Memory B cell (primary cell): Measurements from ENCODE around the gene USP35.

ENCODE experiments used
- ATAC-seq: fragments of 150-1000 bp; cut with Tn5 transposase; 2 replicates; pipeline ENCODE4 v1.10.0; 2021; ENCODE audit warnings: low read depth, mild to moderate bottlenecking, moderate library complexity
- DNase-seq, 2 donors: peaks; one replicate each; pipeline ENCODE4 v3.0.0; 2022; ENCODE audit warnings: low spot score in 2 of 2
- H3K27ac Mint-ChIP-seq: one replicate; pipeline ENCODE4 v1.8.0; 2022; ENCODE audit warnings: mild to moderate bottlenecking, moderate library complexity, mixed read lengths
- H3K27me3 Mint-ChIP-seq: one replicate; pipeline ENCODE4 v1.8.0; 2022; ENCODE audit warnings: mixed read lengths
- H3K36me3 Mint-ChIP-seq: one replicate; pipeline ENCODE4 v1.8.0; 2022; ENCODE audit warnings: mild to moderate bottlenecking, mixed read lengths
- H3K4me1 Mint-ChIP-seq: one replicate; pipeline ENCODE4 v1.8.0; 2022; ENCODE audit warnings: mixed read lengths
- H3K4me3 Mint-ChIP-seq: one replicate; pipeline ENCODE4 v1.8.0; 2022; ENCODE audit warnings: mild to moderate bottlenecking, moderate library complexity, mixed read lengths
- H3K9me3 Mint-ChIP-seq: one replicate; pipeline ENCODE4 v1.8.0; 2022; ENCODE audit warnings: mixed read lengths

Gene USP35

DNA sequence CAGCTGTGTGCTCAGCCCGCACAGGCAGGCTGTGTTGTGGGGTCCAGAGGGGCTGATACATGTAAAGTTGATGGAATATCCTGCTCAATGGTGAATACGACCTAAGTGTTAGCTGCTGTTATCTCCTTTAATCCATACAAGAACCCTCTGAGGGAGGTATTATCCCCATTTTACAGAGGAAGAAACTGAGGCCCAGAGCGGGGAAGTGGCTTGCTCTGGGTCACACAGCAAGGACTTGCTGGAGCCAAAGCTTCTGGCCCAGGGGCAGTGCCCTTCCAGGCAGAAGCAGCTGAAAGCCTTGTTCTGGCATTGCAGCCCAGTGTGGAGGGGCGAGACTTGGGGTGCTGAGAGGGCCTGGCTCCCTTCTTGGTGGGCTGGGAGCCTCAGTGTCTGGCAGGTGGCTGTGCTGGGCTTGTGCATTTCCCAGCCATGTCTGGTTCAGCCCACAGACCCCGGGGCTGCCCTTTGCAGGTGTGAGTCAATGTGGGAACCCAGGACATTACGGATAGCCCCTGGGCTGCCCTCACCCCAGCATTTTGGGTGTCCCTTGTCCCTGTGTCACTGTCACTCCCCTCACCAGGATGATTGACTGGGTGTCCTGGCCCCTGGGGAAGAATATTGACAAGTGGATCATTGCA is 10.4 kb downstream of the USP35 start:
- peaks cover 12% of the 10 kb centered on the region for H3K36me3 Mint-ChIP-seq
- H3K27ac Mint-ChIP-seq = no peak overlapping the region
- no peaks in the 10 kb centered on the region for H3K9me3 Mint-ChIP-seq
- peaks cover 19% of the 10 kb centered on the region for H3K4me1 Mint-ChIP-seq
- peaks cover 3% of the 10 kb centered on the region for H3K27me3 Mint-ChIP-seq
- no peak overlapping the region for H3K4me3 Mint-ChIP-seq
- no peak for DNase-seq
- ATAC-seq = no peak

- peaks cover 16% of the 10 kb centered on the region for H3K4me1 Mint-ChIP-seq
- H3K27ac Mint-ChIP-seq = no peak overlapping the region
- no peaks in the 10 kb centered on the region for H3K9me3 Mint-ChIP-seq
- no peak overlapping the region for H3K4me3 Mint-ChIP-seq
- H3K36me3 Mint-ChIP-seq = peaks cover 9% of the 10 kb centered on the region
- H3K27me3 Mint-ChIP-seq = peaks cover under 1% of the 10 kb centered on the region
- DNase-seq (no peak), ATAC-seq (no peak)
Measured at GRCh38 chr11:78199653-78200015, 10.9 kb downstream of the USP35 start.

GRCh38 chr11:78200061-78200460 is 11.3 kb downstream of the USP35 start:
- DNase-seq (no peak), ATAC-seq (no peak)
- Mint-ChIP-seq H3K27me3 (no peaks in the 10 kb centered on the region), H3K27ac (no peak overlapping the region), H3K9me3 (no peaks in the 10 kb centered on the region), H3K4me3 (no peak overlapping the region), H3K36me3 (peaks cover 7% of the 10 kb centered on the region), H3K4me1 (peaks cover 13% of the 10 kb centered on the region)

DNA sequence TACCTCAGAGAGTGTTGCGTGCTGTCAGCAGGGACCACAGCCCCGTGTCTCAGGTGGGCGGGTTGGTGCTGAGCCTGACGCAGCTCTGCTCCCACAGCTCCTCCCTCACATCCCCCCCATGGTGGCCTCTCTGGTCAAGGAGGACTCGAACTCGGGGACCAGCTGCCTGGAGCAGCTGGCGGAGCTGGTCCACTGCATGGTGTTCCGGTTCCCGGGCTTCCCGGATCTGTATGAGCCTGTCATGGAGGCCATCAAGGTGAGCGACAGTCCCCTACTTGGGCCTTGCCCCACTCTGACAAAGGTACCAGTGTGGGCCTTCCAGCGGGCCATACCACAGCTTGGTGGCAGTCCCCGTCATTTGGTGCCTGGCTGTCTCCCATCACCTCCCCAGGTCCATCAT is 11.8 kb downstream of the USP35 start:
- Mint-ChIP-seq H3K27ac (no peak overlapping the region), H3K9me3 (no peaks in the 10 kb centered on the region), H3K4me1 (peaks cover 13% of the 10 kb centered on the region), H3K4me3 (no peak overlapping the region), H3K27me3 (no peaks in the 10 kb centered on the region), H3K36me3 (peaks cover 7% of the 10 kb centered on the region)
- DNase-seq = no peak
- no peak for ATAC-seq

- Mint-ChIP-seq H3K9me3 (no peaks in the 10 kb centered on the region), H3K4me3 (no peak overlapping the region), H3K4me1 (peaks cover 13% of the 10 kb centered on the region), H3K27me3 (no peaks in the 10 kb centered on the region), H3K36me3 (peaks cover 8% of the 10 kb centered on the region), H3K27ac (no peak overlapping the region)
- DNase-seq (no peak), ATAC-seq (no peak)
Measured at GRCh38 chr11:78201096-78201818, 12.5 kb downstream of the USP35 start.

GRCh38 chr11:78202733-78203167 is 14.0 kb downstream of the USP35 start:
- H3K4me3 Mint-ChIP-seq = no peak overlapping the region
- H3K4me1 Mint-ChIP-seq = peaks cover 13% of the 10 kb centered on the region
- no peaks in the 10 kb centered on the region for H3K9me3 Mint-ChIP-seq
- DNase-seq (no peak), ATAC-seq (peak; percentile 46)
- H3K27ac Mint-ChIP-seq = peak overlapping the region; percentile 5
- no peaks in the 10 kb centered on the region for H3K27me3 Mint-ChIP-seq
- H3K36me3 Mint-ChIP-seq = peaks cover 8% of the 10 kb centered on the region

DNA sequence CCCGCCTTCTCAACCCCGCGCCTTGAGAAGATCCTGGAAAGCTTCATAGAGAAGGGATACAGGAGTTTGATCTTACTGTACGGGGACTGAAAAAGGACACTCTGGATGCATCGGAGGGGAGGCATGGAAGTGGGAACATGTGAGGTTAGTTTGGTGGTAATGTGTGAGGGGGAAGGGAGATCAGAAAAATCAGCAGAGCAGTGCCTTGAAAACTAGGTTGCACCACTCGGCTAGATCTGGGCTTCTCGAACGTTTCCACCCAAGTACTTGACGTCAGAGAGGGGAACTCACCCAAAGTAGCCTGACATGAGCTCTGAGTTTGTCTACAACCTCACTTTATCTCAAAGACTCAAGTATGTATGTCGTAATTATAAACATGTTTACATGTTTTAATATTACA is 14.5 kb downstream of the USP35 start:
- DNase-seq (no peak), ATAC-seq (no peak)
- Mint-ChIP-seq H3K9me3 (no peaks in the 10 kb centered on the region), H3K4me1 (peaks cover 13% of the 10 kb centered on the region), H3K27me3 (no peaks in the 10 kb centered on the region), H3K36me3 (peaks cover 8% of the 10 kb centered on the region), H3K4me3 (no peak overlapping the region), H3K27ac (peak overlapping the region; percentile 5)

DNA sequence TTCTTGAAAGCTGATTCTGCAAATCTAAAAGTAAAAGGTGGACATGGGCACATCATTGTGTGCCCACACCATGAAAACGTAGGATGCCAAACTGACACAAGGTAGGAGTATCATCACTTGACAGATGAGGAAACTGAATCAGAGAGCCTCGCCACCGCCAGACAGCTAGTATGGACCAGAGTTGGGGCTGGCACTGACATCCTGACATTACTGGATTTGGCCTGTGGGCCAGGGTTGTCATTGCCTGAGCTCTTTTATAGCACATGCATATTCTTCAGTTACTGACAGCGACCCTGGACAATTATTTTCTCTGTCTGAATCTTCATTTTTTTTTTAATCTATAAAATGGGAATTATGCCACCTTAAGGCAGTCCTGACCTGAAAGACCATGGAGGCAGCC is 16.5 kb downstream of the USP35 start:
- Mint-ChIP-seq H3K36me3 (peaks cover 5% of the 10 kb centered on the region), H3K27ac (no peak overlapping the region), H3K4me1 (peaks cover 13% of the 10 kb centered on the region), H3K4me3 (no peak overlapping the region), H3K9me3 (no peaks in the 10 kb centered on the region), H3K27me3 (no peaks in the 10 kb centered on the region)
- ATAC-seq (no peak), DNase-seq (no peak)

DNA sequence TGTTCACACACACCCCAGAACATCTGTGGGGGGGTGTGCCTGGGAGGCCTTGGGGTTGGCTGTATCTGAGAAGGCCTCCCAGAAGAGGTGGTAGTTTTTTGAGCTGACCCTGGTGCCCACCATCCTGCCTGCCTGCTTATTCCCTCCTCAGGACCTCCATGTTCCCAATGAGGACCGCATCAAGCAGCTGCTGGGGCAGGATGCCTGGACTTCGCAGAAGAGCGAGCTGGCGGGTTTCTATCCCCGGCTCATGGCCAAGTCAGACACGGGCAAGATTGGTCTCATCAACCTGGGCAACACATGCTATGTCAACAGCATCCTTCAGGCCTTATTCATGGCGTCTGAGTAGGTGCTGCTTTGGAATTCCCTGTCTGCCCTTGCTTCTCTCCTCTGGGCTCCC is 17.0 kb downstream of the USP35 start:
- Mint-ChIP-seq H3K36me3 (peaks cover 5% of the 10 kb centered on the region), H3K9me3 (no peaks in the 10 kb centered on the region), H3K27ac (no peak overlapping the region), H3K27me3 (no peaks in the 10 kb centered on the region), H3K4me1 (peaks cover 13% of the 10 kb centered on the region), H3K4me3 (no peak overlapping the region)
- DNase-seq = no peak
- ATAC-seq = no peak

DNA sequence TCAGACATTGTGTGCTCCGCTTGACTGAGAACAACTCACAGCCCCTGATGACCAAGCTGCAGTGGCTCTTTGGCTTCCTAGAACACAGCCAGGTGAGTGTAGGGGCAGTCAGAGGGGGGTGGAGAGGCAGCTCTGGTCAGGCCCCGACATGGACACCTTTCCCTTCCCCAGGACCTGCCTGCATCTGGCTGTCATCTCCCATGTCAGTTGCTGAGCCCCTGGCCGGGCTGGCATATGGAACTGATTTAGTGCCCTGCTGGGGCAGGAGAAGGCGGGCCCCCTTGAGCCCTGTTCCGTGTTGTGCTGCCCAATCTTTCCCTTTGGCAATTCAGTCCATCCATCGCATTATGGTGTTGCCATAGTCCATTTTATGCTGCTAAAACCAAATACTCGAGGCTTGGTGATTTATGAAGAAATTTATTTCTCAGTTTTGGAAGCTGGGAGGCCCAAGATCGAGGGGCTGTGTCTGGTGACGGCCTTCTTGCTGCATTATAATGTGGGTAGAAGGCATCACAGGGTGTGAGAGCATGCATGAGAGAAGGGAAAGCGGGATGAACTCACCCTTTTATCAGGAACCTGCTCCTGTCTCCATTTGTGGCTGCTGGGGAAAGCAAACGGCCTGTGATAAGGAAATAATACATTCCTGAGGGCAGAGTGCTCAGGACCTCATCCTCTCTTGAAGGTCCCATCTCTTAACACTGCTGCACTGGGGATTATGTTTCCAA is 19.0 kb downstream of the USP35 start:
- no peaks in the 10 kb centered on the region for H3K27me3 Mint-ChIP-seq
- H3K27ac Mint-ChIP-seq = no peak overlapping the region
- no peak overlapping the region for H3K4me3 Mint-ChIP-seq
- H3K9me3 Mint-ChIP-seq = no peaks in the 10 kb centered on the region
- H3K4me1 Mint-ChIP-seq = peaks cover 5% of the 10 kb centered on the region
- ATAC-seq = no peak
- peaks cover 2% of the 10 kb centered on the region for H3K36me3 Mint-ChIP-seq
- no peak for DNase-seq

DNA sequence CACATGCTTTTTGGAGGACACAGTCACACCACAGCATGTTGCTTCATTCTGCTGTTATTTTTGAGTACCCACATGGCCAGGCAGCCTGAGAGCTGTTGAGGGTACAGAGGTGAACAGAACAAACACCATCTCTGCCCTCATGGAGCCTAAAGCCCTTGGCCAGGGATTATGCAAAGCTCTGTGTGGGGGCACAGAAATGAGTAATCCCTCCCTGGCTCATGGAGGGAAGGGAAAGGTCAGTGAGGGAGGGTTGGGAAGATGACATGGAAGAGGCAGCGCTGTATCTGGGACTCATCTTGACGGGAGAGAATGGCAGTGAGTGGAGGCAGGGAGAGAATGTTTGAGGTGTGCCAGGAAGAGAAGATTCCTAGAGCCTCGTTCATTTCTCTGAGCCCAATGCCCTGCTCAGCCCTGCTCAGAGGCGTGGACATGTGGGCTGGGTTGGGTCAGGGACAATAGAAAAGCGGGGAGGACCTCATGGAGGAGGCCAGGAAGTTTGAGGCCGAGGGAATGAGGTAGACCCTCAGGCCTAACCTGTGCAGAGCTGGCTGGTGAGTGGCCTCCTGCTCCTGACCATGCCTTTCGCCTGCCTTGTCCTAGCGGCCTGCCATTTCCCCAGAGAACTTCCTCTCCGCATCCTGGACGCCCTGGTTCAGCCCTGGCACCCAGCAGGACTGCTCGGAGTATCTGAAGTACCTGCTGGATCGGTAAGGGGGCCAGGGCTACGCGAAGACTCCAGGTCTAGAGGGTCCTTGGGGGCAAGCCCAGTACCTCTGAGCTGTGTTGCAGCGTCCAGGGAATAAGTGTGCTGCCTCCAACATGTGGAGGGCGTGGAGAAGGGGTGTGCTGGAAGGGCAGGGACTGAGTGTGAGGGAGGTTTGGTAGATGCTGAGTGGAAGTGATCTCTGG is 19.8 kb downstream of the USP35 start:
- H3K27me3 Mint-ChIP-seq = no peaks in the 10 kb centered on the region
- H3K9me3 Mint-ChIP-seq = no peaks in the 10 kb centered on the region
- ATAC-seq = no peak
- DNase-seq = no peak
- no peak overlapping the region for H3K4me3 Mint-ChIP-seq
- H3K27ac Mint-ChIP-seq = no peak overlapping the region
- peaks cover 2% of the 10 kb centered on the region for H3K36me3 Mint-ChIP-seq
- no peaks in the 10 kb centered on the region for H3K4me1 Mint-ChIP-seq

DNA sequence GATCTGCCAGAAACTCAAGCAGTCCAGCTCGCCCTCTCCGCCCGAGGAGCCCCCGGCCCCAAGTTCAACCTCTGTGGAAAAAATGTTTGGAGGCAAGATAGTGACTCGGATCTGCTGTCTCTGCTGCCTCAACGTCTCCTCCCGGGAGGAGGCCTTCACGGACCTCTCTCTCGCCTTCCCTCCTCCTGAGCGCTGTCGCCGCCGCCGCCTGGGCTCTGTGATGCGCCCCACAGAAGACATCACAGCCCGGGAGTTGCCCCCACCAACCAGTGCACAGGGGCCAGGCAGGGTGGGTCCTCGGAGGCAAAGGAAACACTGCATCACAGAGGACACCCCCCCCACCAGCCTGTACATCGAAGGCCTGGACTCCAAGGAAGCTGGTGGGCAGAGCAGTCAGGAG is 20.8 kb downstream of the USP35 start:
- DNase-seq = no peak
- H3K9me3 Mint-ChIP-seq = no peaks in the 10 kb centered on the region
- no peak overlapping the region for H3K27ac Mint-ChIP-seq
- H3K4me3 Mint-ChIP-seq = no peak overlapping the region
- no peak for ATAC-seq
- no peaks in the 10 kb centered on the region for H3K4me1 Mint-ChIP-seq
- H3K36me3 Mint-ChIP-seq = peaks cover 2% of the 10 kb centered on the region
- no peaks in the 10 kb centered on the region for H3K27me3 Mint-ChIP-seq

DNA sequence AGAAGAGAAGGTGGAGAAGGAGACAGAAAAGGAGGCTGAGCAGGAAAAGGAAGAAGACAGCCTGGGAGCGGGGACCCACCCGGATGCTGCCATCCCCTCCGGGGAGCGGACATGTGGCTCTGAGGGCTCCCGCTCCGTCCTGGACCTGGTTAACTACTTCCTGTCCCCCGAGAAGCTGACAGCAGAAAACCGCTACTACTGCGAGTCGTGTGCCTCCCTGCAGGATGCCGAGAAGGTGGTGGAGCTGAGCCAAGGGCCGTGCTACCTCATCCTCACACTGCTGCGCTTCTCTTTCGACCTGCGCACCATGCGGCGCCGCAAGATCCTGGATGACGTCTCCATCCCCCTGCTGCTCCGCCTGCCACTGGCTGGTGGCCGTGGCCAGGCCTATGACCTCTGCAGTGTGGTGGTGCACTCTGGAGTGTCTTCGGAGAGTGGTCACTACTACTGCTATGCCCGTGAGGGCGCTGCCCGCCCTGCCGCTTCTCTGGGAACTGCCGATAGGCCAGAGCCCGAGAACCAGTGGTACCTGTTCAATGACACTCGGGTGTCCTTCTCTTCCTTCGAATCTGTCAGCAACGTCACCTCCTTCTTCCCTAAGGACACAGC is 21.4 kb downstream of the USP35 start:
- H3K27me3 Mint-ChIP-seq = no peaks in the 10 kb centered on the region
- no peak for DNase-seq
- no peaks in the 10 kb centered on the region for H3K9me3 Mint-ChIP-seq
- H3K27ac Mint-ChIP-seq = no peak overlapping the region
- H3K36me3 Mint-ChIP-seq = peaks cover 2% of the 10 kb centered on the region
- no peak for ATAC-seq
- H3K4me3 Mint-ChIP-seq = no peak overlapping the region
- no peaks in the 10 kb centered on the region for H3K4me1 Mint-ChIP-seq
